KG1 (cell line): Measurements from ENCODE around the gene NHS.

Experiments
- DNase-seq: peaks from one replicate; lab custom pipeline; 2025; lab: John Stamatoyannopoulos, UW

NHS gene

DNA sequence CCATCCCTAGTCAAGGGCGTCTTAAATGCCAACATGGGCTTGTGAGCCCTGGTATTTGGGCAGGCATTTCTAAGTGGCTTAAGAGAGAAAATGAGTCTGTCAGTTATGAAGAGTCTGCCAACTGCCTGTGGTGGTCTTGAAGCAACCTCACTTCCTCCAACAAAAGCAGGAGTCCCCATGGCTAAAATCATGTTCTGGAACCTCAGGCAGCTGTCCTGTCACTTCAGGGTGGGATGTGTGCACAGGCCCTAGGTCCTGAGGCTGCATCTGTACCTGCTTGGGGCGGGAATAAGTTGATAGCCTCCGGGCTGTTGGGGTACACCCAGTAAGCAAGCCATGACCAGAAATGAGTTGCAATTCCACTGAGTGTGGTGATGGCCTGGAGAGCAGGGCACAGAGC lies 247.3 kb downstream of the NHS start:
- DNase-seq, result no peak

DNA sequence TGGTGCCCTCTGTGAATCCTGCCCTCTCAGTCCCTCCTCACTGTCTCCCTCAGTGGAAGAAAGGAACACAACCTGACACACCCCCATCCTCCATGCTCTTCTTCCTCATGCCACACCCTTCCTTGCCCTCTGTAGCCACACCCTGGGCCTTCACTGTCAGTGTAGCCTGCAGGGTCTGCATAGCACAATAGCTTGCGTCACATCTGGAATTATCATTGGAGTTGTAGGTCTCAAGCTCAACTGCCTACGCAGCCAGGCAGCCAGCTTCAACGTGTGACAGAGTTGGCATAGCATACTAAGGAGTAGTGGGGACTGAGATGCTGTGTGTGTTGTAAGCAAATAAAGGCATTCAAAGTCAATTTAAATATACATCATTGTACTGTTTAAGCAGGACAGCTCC lies 248.8 kb downstream of the NHS start:
- no peak for DNase-seq

DNA sequence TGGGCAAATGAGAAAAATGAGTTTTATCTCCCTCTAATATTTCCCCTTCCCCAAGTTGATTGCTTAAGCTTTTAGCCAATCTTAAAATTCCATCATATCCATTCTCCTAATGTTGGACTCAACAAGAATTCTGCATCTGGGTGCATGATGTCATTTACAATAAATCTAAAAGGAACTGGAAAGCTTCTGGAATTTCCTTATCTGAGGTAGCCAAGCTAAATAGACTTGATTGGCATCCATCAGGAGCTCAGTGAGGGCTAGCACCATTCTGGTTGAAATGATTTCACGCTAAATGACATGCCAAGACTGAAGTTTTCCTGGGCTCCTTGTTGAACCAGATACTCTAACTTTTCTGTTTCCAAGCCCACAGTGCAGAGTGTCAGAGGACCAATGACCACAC lies 252.0 kb downstream of the NHS start:
- no peak for DNase-seq

DNA sequence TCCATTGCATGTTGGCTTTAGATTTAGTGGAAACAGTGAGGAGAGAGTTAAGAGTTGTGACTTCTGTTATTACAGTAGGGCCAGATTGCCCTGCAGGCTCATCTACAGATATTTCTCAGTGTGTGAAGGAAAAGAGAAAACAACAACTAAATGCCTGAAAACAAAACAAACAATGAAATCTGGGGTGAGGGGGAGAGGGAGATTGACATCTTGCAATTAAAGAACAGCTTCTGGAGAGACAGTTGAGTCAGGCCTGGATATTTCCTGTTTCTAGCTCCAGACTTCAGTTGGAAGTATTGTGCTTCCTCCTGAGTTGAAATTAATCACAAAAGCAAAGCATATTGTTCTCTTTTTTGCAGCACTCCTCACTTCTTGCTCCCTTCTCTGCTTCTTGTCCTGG lies 254.0 kb downstream of the NHS start:
- DNase-seq, result no peak

DNA sequence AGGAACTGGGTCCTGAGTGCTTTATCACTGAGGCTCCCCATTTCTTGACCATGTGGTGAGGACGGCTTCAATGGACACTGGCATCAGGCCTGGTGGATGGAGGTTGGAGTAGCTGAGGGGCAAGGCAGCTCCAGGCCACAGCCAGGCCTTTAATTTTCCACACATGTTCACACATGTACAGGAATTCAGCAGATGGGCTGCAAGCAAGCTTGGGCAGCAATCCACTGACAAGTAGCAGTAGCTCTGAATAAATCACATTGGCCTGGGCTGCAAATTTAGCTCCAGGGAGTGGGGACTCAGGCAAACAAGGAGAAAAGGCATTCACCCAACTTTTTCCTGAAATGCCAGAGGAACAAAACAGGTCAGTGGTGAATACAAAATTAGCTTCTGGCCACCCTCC lies 254.5 kb downstream of the NHS start:
- no peak for DNase-seq

DNA sequence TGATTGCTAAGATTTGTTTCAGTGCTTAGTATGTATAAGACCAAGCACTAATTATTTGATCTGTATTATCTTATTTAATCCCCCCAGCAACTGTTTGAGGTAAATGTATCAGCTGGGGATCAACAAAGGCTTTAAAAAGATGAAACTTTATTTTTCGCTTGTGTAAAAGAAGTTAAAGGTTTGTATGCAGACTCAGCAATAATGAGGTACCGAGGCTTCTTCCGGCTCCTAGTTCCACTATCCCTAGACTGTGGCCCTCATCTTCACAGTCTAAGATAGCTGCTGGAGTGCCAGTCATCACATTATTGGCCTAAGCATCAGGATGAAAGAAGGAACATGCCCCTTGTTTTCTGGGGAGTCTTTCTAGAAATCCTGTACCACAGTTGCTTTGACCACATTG lies 256.6 kb downstream of the NHS start:
- no peak for DNase-seq

DNA sequence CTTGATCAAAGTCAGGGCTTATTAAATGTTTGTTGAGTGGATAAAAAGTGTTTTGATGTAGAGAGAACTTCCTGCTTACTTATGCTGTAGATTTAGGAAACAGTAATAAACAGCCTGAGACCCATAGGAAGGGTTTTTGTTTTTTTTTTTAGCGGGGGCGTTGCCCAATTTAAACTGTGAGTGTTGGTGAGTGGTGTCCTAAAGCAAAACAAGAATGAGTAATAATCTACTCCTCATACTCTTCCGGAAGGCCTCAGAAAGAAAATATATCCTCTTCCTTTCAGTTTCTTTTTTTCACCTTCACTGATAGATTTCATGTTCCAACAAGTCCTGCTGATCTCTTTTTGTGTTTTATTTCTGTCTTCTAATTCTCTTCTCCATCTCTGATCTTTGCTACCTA lies 257.9 kb downstream of the NHS start:
- DNase-seq, result no peak

DNA sequence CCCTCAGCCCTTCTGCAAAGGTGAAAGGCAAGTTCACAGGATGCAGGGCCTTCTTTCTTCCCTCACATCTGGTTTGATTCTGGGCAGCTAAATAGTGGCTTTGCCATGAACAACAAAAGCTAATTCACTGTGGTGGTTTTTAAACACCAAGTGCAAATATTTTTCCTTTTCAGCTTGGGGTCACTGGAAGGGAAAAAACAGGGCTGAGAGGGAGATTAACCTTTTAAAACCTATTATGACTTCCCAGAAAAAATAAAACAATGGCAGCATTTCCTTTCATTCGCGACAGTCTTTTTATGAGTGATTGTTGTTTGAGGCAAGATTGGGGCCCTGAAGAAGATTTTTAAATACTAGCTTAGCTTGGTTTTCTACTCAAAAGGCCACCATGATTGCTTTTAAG lies 258.5 kb downstream of the NHS start:
- no peak for DNase-seq

DNA sequence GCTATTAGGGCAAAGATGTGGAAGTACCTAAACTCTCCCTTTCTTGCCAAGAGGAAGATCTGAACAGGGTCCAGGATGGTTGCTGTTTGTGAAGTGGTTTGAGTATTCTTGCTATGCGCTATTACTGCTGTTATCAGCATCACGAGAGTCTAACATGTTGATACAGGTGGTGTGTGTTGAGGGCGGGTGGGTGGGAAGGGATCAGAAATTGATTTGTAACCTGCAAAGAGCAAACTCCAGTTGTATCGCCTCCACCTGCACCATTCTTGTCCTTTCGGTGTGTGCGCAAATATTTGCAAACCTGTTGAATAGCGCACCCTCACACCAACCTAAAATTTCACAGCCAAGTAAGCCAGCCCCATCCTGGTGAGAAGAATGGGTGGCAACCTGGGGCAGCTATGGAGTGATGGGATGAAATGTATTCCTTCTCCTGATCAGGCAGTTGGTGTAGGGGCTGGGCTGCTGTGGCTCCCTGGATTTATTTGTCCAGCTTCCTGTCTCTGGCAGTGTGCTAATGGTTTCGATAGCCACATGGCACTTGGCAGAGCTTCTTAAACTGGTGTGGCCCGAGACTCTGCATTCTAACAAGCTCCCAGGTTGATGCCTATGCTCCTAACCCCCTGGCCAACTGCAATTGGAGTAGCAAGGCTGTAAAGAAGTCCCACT lies 259.7 kb downstream of the NHS start:
- DNase-seq, result no peak

DNA sequence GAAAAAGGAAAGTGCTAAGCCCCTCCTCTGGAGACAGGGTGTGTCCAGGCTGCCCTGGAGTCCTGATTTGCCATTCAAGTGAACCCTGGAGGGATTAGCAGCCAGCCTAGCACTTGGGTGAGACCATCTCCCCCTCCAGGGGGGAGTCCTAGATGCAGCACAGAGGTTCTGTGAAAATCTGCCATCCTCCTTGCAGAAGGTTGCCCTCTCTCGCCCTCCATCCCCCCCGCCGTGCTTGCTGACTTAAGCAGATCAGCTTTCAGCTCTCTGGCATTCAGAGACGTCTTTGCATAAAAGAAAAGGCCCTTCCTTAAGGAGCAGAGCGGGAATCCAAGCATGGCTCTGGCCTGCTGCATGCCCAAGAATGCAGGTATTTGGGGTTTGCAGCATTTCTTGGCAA lies 260.2 kb downstream of the NHS start:
- DNase-seq, result no peak

DNA sequence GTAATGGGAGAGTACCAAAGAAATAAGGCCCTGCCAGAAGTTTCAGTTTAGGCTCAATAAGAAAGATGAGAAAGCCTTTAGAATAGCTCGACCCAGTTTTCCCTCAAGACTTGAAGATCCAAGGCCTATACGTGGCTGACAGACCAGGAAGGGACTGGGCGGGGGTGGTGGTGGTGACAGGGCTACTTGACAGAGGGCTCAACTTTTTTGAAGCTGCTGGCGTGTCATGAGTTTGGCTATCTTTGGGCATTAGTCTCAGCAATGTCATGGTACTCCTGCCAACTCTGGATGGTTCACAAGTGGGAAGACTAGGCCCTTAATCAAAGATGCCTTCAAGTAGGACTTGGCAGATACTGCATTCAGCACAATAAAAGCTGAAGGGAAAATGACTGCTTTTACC lies 262.2 kb downstream of the NHS start:
- no peak for DNase-seq

DNA sequence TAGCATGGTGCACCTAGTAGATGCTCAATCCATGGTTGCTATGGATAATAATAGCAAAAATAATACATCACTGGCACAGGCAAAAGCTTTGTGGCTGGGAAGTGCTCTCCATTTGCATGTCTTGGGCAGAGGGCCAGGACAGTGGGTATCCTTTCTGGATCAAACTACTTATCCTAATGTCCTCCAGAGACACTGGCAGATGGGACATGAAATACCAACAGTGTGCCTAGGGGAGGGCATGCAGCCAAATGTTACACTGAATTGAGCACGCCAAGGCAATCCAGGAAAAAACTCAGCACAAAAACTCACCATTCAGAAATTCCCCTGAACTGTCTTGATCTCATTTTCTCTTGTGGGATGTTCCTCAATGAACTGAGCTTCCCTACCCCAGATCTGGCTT lies 263.7 kb downstream of the NHS start:
- DNase-seq, result no peak

DNA sequence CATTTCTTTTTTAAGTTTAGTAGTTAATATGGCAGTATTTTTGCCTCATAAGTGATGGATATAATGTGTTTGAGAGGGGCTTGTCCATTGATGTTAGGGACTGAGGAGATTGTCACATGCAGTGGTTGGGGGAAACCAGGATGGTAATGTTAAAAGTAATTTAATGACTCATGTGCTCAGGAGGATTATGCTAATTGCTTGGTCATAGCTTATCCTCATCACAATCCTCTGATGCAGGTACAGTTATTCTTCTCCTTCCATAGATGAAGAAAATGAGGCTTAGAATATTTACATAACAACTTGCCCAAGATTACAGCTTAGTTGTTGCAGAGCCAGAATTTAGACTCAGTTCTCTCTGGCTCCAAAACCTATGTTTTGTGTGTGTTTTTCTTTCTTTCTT lies 267.9 kb downstream of the NHS start:
- DNase-seq, result no peak

DNA sequence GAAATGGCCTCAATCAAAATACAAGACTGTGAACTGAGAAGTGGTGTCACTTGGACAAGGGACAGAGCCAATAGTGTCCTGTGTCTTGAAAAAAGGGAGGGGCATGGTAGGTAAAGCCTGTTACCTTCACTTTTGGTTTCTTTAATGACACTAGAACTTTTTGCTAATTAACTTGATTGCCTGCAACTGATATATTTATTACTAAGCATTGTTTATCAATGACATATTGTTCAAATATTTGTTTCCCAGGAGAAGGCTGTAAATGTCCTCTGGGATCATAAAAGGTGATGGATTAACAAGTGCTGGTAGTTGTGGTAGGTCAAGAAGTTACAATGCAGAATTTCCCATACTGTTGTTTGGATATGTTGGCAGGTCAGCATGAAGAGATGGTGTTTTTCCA lies 268.5 kb downstream of the NHS start:
- no peak for DNase-seq

DNA sequence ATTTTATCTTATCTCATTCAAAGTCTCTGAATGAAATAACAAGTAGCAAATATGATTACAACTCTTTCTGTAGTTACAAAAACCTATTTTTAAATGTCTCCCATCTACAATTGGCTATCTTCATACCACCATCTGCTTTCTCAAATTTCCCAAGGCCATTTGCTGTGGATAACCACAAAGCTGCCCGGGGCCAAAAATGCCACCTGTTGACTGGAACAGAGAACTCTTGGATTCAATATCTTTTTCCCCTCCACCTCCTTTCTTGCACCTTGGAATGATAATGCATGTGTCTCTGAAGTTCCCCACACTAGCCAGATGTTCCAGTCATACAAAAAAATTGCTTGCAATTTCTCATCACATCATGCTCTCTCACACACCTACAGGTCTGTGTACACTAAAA lies 269.0 kb downstream of the NHS start:
- DNase-seq, result no peak

DNA sequence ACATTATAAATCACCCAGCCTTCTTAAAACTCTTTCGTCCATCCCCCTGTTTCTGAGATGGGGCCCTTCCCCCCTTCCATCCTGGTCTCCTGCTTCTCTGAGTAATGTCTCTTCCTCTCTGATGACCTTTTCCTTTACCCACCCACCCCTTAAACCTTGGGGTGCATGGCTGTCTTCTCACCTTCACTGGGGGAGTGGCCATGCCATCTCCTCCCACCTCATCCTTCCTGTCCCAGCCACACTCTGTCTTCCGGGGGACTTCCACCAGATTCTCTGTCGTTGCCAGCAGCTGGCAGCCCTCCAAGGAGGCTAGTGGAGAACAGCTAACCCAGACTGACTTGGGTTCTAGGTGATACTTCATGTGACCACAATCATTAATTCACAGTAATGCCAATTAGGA lies 279.1 kb downstream of the NHS start:
- no peak for DNase-seq

DNA sequence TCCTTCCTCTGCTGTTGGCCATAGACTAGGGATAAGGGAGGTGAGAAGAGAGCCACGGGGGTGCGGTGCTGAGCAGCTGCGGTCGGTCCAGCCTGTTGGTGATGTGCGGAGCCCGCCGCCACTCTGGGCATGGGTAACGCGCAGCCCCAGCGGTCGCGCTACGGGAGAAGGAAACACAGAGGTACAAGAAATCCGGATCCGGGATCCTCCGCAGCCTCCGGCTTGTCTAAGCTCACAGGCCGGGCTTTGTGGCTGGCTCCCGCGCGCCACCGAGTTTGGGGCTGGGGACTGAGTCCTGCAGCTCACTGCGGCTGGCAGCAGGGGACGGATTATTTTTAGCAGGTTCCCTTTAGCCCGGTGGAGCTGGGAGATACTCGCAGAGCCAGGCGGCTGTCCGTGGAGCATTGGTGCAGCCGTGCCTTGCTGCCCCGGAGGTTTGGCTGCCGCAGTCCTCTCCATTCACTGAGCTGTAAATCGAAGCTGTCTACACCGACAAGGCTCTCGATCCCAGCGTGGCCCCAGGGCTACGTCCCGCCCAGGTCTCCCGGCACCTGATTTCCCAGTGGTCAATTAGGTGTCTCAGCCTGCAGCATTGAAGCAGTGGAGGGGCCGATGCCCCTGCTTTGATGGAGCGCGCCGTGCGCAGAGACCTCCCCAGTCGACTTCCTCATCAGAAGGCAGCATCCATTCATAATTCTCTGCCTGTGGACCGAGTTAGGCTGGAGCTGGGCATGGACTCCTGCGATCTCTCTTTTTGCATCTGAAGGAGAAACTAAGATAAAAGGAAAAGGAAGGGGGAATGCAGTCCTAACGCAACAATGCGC lies 280.4 kb downstream of the NHS start:
- no peak for DNase-seq

DNA sequence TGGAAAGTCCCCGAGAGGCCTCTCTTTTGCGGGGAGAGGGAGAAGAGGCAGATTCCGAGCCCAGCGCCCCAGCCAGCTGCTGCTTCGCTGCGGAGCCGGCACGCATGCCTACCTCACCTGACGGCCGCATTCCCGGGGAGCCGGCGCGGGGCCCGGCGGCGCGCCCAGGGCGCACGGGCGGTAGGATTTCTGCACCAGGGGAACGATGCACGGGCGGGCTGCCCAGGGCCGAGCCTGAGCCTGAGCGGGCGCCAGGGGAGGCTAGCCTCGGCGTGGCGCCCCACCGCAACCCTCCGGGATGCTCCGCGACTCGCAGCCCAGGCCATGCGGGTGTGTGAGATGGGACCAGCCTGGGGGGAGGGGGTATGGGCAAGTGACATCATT lies 281.0 kb downstream of the NHS start:
- no peak for DNase-seq

DNA sequence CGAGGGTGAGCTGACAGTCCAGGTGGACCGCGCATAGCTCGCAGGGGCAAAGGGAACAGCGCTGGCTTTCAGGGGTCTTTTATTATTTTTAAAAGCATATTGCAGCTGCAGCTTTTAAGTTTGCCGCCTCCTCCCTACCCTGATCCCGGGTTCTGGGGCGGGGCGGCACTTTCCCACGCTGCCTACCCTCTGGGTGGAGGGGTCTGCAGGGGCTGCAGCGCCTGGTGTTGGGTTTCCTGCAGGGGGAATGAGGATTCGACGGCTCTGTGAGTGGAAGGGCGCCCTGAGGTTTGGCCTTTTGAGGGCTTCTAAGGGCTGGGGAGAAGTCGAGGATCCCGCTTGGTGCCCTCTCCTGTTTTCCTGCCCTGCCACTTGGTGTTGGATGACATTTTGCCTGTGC lies 281.6 kb downstream of the NHS start:
- no peak for DNase-seq

DNA sequence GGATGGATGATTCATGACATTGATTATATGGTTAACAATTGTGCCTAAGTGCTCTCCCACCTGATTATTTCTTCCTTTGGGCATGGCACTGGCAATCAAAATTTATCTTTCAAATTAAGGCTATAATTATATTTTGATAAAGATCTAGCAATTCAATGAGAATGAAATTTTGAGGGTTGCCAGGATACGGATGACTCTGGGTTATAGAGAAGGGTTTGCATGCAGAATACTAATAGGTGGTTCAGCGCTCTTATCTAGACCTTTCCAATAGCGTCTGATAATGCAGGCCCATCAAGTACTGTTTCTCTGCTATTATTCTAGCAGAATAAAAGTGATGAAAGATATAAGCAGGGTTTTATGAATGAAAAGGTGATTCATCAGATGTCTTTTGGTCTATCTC lies 287.4 kb downstream of the NHS start:
- no peak for DNase-seq

DNA sequence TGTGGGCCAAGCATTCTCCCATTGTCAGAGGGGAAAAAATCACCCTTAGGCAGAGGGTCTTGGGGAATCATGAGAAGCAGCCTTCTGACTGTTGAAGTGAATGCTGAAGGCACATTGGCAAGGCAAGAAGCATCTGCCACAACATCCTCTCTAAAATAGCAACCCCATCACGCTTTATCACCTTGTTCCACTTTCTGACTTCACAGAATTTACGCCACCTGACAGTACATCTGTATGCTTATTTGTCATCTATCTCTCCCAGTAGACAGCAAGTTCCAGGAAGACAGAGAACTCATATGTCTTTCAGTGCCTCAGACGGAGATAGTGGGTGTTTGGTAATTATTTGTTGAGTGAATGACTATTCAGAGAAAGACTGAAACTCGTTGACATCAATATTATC lies 293.9 kb downstream of the NHS start:
- no peak for DNase-seq

DNA sequence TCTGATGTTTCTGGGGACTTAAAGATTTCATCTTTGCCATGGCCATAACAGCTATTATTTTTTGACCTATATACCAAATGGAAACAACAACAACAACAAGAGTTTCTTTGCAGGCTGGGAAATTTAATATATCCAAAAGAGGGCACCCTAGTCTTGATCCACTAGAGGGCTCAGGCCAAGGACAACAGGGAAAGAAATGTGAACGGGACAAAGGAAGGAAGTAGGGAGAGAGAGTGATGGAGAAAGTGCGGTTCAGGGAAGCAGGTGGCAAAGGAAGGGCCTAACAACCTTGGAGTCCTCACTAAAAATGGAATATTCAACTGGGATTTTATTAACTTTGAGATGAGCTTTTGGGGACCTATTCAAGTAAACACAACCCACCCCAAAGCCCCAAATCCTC lies 294.5 kb downstream of the NHS start:
- no peak for DNase-seq

DNA sequence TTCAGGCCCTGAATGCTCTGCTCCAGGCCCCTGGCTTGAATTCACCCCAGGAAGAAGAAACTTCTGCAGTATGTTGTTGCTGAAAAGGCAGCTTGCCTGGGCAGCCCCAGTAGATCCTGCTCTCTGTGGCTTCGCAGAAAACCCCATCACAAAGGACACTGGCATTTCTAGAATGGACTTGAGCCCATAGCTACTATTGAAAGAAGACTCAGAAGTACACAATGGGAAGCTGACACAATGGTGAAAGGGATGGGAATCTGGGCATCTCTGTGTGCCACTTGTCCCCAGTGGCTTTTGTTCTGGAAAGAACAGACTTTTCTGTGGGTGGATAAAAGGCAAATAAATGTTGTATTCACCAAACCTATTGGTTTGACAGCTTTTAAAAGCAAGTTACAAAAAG lies 294.9 kb downstream of the NHS start:
- DNase-seq, result no peak

DNA sequence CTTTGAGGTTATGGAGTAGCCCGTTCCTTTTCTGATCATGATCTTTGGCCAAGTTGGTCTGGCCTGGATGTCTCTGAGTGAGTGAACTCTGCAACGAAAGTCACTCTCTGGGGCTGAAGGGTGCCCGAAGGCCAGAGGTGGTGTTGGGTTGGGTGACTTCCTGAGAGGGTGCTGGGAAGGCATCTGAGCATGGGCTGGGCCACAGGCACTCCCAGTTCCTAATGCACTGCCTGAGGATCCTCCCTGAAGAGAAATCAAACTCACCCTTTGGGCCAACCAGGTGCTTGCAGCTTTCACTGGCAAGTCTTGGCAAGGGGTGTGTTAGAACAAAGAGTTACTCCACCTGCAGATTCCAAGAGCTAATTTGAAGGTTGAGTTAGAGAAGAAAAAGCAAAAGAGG lies 295.9 kb downstream of the NHS start:
- DNase-seq, result no peak
